Right lobe of liver (tissue), 4 donors: ENCODE measurements around the gene DNA2.

ENCODE experiments used
- POLR2A ChIP-seq: fragments of 450-650 bp; IDR thresholded peaks from one replicate; pipeline ENCODE4 v1.6.1; 2017; ENCODE audit warnings: antibody characterized with exemption, mild to moderate bottlenecking
- TF ChIP-seq, protein P1 (sequence below), 4 donors: fragments of 200-600 bp in 3 of 4; fragments of 450-650 bp in 1 of 4; IDR thresholded peaks; one replicate each; pipeline versions ENCODE4 v1.5.1 to v1.8.0; 2016 to 2022; ENCODE audit warnings: antibody characterized with exemption in 4 of 4, mild to moderate bottlenecking in 2 of 4
- donor health status: DM: no; HTN: no; CAD: no.
- donor health status: DM: no; HTN: no; CAD: no.
- donor health status: DM: no; HTN: yes; CAD: no.

DNA sequence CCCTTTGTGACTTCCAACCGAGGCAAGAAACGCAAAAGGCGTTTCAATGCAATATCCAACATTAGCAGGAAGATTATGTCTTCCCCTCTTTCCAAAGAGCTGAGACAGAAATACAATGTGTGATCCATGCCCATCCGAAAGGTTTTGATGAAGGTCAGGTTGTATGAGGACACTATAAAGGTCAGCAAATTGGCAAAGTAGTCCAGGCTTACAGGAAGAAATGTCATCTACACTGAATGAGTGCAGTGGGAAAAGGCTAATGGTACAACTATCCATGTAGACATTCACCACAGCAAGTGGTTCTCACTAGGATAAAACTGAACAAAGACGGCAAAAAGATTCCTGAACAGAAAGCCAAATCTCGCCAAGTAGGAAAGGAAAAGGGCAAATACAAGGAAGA lies 27.8 kb upstream of the DNA2 start:
- TF ChIP-seq POLR2A, result no peak
- TF ChIP-seq, protein P1, sequence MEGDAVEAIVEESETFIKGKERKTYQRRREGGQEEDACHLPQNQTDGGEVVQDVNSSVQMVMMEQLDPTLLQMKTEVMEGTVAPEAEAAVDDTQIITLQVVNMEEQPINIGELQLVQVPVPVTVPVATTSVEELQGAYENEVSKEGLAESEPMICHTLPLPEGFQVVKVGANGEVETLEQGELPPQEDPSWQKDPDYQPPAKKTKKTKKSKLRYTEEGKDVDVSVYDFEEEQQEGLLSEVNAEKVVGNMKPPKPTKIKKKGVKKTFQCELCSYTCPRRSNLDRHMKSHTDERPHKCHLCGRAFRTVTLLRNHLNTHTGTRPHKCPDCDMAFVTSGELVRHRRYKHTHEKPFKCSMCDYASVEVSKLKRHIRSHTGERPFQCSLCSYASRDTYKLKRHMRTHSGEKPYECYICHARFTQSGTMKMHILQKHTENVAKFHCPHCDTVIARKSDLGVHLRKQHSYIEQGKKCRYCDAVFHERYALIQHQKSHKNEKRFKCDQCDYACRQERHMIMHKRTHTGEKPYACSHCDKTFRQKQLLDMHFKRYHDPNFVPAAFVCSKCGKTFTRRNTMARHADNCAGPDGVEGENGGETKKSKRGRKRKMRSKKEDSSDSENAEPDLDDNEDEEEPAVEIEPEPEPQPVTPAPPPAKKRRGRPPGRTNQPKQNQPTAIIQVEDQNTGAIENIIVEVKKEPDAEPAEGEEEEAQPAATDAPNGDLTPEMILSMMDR (IDR thresholded peaks at IDR 0.05), result no peak
